Measurements from ENCODE around the gene TTC39B. TPM values are rescaled to one million over a fixed set of nuclear protein-coding genes. Genes with fewer than 3 reads are reported as not detected.

The TTC39B gene
- total RNA-seq, 1 donor from 2014 or later: 3.1 TPM

- H3K27ac Mint-ChIP-seq (ENCODE audit: unreplicated experiment): no peak overlapping the region
- DNase-seq: no peak
Measured at GRCh38 chr9:15253786-15254185, 53.2 kb downstream of the TTC39B start.

GRCh38 chr9:15253197-15253596, 53.8 kb downstream of the TTC39B start:
- H3K9me3 Mint-ChIP-seq (ENCODE audit: unreplicated experiment): no peaks in the 10 kb centered on the region
- no peak overlapping the region for H3K27ac Mint-ChIP-seq (ENCODE audit: unreplicated experiment)
- DNase-seq: no peak
- peaks cover 7% of the 10 kb centered on the region for H3K4me1 Mint-ChIP-seq (ENCODE audit: low read depth, unreplicated experiment)
- H3K36me3 Mint-ChIP-seq (ENCODE audit: unreplicated experiment): no peaks in the 10 kb centered on the region
- no peaks in the 10 kb centered on the region for H3K27me3 Mint-ChIP-seq (ENCODE audit: unreplicated experiment)
- no peak overlapping the region for H3K4me3 Mint-ChIP-seq (ENCODE audit: unreplicated experiment)
- TF ChIP-seq, protein P1, sequence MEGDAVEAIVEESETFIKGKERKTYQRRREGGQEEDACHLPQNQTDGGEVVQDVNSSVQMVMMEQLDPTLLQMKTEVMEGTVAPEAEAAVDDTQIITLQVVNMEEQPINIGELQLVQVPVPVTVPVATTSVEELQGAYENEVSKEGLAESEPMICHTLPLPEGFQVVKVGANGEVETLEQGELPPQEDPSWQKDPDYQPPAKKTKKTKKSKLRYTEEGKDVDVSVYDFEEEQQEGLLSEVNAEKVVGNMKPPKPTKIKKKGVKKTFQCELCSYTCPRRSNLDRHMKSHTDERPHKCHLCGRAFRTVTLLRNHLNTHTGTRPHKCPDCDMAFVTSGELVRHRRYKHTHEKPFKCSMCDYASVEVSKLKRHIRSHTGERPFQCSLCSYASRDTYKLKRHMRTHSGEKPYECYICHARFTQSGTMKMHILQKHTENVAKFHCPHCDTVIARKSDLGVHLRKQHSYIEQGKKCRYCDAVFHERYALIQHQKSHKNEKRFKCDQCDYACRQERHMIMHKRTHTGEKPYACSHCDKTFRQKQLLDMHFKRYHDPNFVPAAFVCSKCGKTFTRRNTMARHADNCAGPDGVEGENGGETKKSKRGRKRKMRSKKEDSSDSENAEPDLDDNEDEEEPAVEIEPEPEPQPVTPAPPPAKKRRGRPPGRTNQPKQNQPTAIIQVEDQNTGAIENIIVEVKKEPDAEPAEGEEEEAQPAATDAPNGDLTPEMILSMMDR (IDR thresholded peaks at IDR 0.05; ENCODE audit: partially characterized antibody, unreplicated experiment): no peak

More at GRCh38 chr9:15253786-15254185, 53.2 kb downstream of the TTC39B start:
- Mint-ChIP-seq H3K27me3 (ENCODE audit: unreplicated experiment) (no peaks in the 10 kb centered on the region), H3K4me3 (ENCODE audit: unreplicated experiment) (no peak overlapping the region), H3K9me3 (ENCODE audit: unreplicated experiment) (no peaks in the 10 kb centered on the region), H3K4me1 (ENCODE audit: low read depth, unreplicated experiment) (peaks cover 7% of the 10 kb centered on the region), H3K36me3 (ENCODE audit: unreplicated experiment) (no peaks in the 10 kb centered on the region)
- TF ChIP-seq, protein P1 (IDR thresholded peaks at IDR 0.05; ENCODE audit: partially characterized antibody, unreplicated experiment): no peak

GRCh38 chr9:15249981-15250380, 57.0 kb downstream of the TTC39B start:
- no peak for DNase-seq

GRCh38 chr9:15249042-15249818, 57.8 kb downstream of the TTC39B start:
- DNase-seq: no peak
- TF ChIP-seq, protein P1 (IDR thresholded peaks at IDR 0.05; ENCODE audit: partially characterized antibody, unreplicated experiment): no peak
- H3K27me3 Mint-ChIP-seq (ENCODE audit: unreplicated experiment): peaks cover 1% of the 10 kb centered on the region
- H3K4me3 Mint-ChIP-seq (ENCODE audit: unreplicated experiment): no peak overlapping the region
- H3K4me1 Mint-ChIP-seq (ENCODE audit: low read depth, unreplicated experiment): peaks cover 7% of the 10 kb centered on the region
- H3K36me3 Mint-ChIP-seq (ENCODE audit: unreplicated experiment): no peaks in the 10 kb centered on the region
- H3K27ac Mint-ChIP-seq (ENCODE audit: unreplicated experiment): no peak overlapping the region
- H3K9me3 Mint-ChIP-seq (ENCODE audit: unreplicated experiment): no peaks in the 10 kb centered on the region

More at GRCh38 chr9:15249981-15250380, 57.0 kb downstream of the TTC39B start:
- Mint-ChIP-seq H3K4me1 (ENCODE audit: low read depth, unreplicated experiment) (peaks cover 7% of the 10 kb centered on the region), H3K4me3 (ENCODE audit: unreplicated experiment) (no peak overlapping the region), H3K9me3 (ENCODE audit: unreplicated experiment) (no peaks in the 10 kb centered on the region), H3K27me3 (ENCODE audit: unreplicated experiment) (peaks cover 1% of the 10 kb centered on the region), H3K27ac (ENCODE audit: unreplicated experiment) (no peak overlapping the region), H3K36me3 (ENCODE audit: unreplicated experiment) (no peaks in the 10 kb centered on the region)
- TF ChIP-seq, protein P1 (IDR thresholded peaks at IDR 0.05; ENCODE audit: partially characterized antibody, unreplicated experiment): no peak

- Mint-ChIP-seq H3K27me3 (ENCODE audit: unreplicated experiment) (peaks cover 1% of the 10 kb centered on the region), H3K4me1 (ENCODE audit: low read depth, unreplicated experiment) (peaks cover 7% of the 10 kb centered on the region), H3K9me3 (ENCODE audit: unreplicated experiment) (no peaks in the 10 kb centered on the region), H3K27ac (ENCODE audit: unreplicated experiment) (no peak overlapping the region), H3K4me3 (ENCODE audit: unreplicated experiment) (no peak overlapping the region), H3K36me3 (ENCODE audit: unreplicated experiment) (no peaks in the 10 kb centered on the region)
- DNase-seq: no peak
- TF ChIP-seq, protein P1 (IDR thresholded peaks at IDR 0.05; ENCODE audit: partially characterized antibody, unreplicated experiment): no peak
Measured at GRCh38 chr9:15248621-15249020, 58.4 kb downstream of the TTC39B start.

Data from glutamatergic neuron (in vitro differentiated cells).